Mucosa of descending colon (tissue), 3 donors: ENCODE measurements around the gene FBXO41. TPM values are rescaled to one million over a fixed set of nuclear protein-coding genes. Genes with fewer than 3 reads are reported as not detected.

Experiments used
- ATAC-seq: fragments of 200-7000 bp; cut with Tn5 transposase; one replicate; pipeline ENCODE4 v1.9.1; 2020; ENCODE audit warnings: mild to moderate bottlenecking, moderate library complexity
- DNase-seq, 3 donors: peaks; one replicate each; pipeline ENCODE4 v3.0.0-alpha.2; 2020
- H3K36me3 ChIP-seq: fragments of 200-600 bp; one replicate; pipeline ENCODE4 v1.8.0; 2021; ENCODE audit warnings: low read depth, mild to moderate bottlenecking
- H3K4me1 ChIP-seq: fragments of 200-600 bp; one replicate; pipeline ENCODE4 v1.8.0; 2021; ENCODE audit warnings: low read depth, mild to moderate bottlenecking
- H3K4me3 ChIP-seq: fragments of 200-600 bp; one replicate; pipeline ENCODE4 v1.8.0; 2021; ENCODE audit warnings: mild to moderate bottlenecking
- H3K9me3 ChIP-seq: fragments of 200-600 bp; one replicate; pipeline ENCODE4 v1.8.0; 2021; ENCODE audit warnings: mild to moderate bottlenecking
- intact Hi-C, 2 donors: fragments of 100-400 bp; cut with DNase I in 1 of 2; cut with micrococcal nuclease in 1 of 2; formaldehyde crosslinking; loops; one replicate each; pipeline versions ENCODE4 v1.11.0 to v1.11.1; 2022; cut with DNase I, micrococcal nuclease
- total RNA-seq, 3 donors: library from RNA; stranded (reverse); fragmentation: NEBNext Ultra II Directional in 2 of 3; extraction: Animal tissue kit (Norgen Biotek cat#: 25700) in 2 of 3; gene quantifications; one replicate each; pipeline versions ENCODE4 v1.2.1 to v1.2.4, GENCODE V29; 2021 to 2023
- TF ChIP-seq, protein P1 (sequence below): fragments of 200-600 bp; IDR thresholded peaks from one replicate; pipeline ENCODE4 v1.8.0; 2022; ENCODE audit warnings: antibody characterized with exemption, mild to moderate bottlenecking
- donor health status: DM: no; HTN: no; CAD: no; lungs with moderate emphysema.
- donor health status: DM: no; HTN: no; CAD: no.
- donor health status: DM: no; HTN: yes; CAD: no.

FBXO41 gene
- total RNA-seq, 3 donors from 2014 or later: 2.0 to 4.8 (median 2.9) TPM

DNA sequence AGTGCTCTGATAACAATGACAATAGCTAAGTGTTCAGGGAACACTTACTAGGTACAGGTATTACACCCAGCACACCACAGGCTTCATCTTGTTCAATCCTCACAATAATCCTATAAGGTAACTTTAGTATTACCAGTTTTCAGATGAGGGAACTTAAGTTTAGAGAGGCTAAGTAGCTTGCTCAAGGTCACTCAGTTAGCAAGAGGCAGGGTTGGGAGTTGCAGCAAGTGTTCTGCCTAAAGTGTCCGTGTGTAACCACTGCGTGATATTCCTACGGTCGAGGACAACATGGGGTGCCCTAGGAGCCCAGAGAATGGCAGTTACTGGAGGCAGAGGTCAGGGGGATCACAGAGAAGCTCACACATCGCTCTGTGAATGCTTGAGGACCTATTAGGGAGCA is 39.3 kb upstream of the FBXO41 start:
- Histone ChIP-seq H3K4me3 (no peak overlapping the region), H3K9me3 (no peaks in the 10 kb centered on the region), H3K4me1 (no peaks in the 10 kb centered on the region), H3K36me3 (no peaks in the 10 kb centered on the region)
- no peak for ATAC-seq
- intact Hi-C loops: no loop called here
- TF ChIP-seq, protein P1, sequence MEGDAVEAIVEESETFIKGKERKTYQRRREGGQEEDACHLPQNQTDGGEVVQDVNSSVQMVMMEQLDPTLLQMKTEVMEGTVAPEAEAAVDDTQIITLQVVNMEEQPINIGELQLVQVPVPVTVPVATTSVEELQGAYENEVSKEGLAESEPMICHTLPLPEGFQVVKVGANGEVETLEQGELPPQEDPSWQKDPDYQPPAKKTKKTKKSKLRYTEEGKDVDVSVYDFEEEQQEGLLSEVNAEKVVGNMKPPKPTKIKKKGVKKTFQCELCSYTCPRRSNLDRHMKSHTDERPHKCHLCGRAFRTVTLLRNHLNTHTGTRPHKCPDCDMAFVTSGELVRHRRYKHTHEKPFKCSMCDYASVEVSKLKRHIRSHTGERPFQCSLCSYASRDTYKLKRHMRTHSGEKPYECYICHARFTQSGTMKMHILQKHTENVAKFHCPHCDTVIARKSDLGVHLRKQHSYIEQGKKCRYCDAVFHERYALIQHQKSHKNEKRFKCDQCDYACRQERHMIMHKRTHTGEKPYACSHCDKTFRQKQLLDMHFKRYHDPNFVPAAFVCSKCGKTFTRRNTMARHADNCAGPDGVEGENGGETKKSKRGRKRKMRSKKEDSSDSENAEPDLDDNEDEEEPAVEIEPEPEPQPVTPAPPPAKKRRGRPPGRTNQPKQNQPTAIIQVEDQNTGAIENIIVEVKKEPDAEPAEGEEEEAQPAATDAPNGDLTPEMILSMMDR: no peak
- no peak for DNase-seq

- H3K9me3 ChIP-seq: no peaks in the 10 kb centered on the region
- no peaks in the 10 kb centered on the region for H3K36me3 ChIP-seq
- intact Hi-C loops: no loop called here
- no peaks in the 10 kb centered on the region for H3K4me1 ChIP-seq
- TF ChIP-seq, protein P1: no peak
- no peak overlapping the region for H3K4me3 ChIP-seq
- no peak for ATAC-seq
- no peak for DNase-seq
Measured at GRCh38 chr2:73314441-73314840, 30.2 kb upstream of the FBXO41 start.

DNA sequence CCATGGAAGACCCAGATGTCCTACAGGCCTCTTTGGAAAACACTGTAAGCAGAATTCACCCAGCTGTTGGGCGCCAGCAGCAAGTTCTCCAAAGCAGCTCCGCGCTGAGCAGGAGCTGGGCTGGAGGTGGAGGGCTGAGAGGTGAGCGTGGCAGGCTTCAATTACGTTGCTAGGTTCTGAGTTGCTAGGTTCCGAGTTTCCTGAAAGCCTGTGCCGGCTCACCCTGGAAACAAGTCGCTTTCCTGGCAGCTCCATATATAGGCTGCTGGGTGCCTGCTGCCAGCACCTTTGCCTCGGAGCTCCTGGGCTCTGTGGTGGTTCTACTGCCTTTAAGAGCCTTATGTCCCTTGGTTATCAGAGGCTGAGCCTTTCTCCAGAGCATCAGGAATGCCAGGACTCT is 23.4 kb upstream of the FBXO41 start:
- DNase-seq (no peak), ATAC-seq (no peak)
- TF ChIP-seq, protein P1: no peak
- H3K9me3 ChIP-seq: no peaks in the 10 kb centered on the region
- H3K4me1 ChIP-seq: no peaks in the 10 kb centered on the region
- intact Hi-C loops: no loop called here
- H3K4me3 ChIP-seq: no peak overlapping the region
- H3K36me3 ChIP-seq: no peaks in the 10 kb centered on the region

GRCh38 chr2:73301636-73302035 is 17.4 kb upstream of the FBXO41 start:
- TF ChIP-seq, protein P1: no peak
- intact Hi-C loops: no loop called here
- DNase-seq (no peak), ATAC-seq (no peak)
- Histone ChIP-seq H3K9me3 (no peaks in the 10 kb centered on the region), H3K4me3 (no peak overlapping the region), H3K36me3 (no peaks in the 10 kb centered on the region), H3K4me1 (no peaks in the 10 kb centered on the region)

- no peak overlapping the region for H3K4me3 ChIP-seq
- no peak for ATAC-seq
Measured at GRCh38 chr2:73300926-73301325, 16.6 kb upstream of the FBXO41 start.

More at GRCh38 chr2:73300926-73301325, 16.6 kb upstream of the FBXO41 start:
- H3K36me3 ChIP-seq: no peaks in the 10 kb centered on the region
- intact Hi-C loops: no loop called here
- TF ChIP-seq, protein P1: no peak
- no peaks in the 10 kb centered on the region for H3K9me3 ChIP-seq
- H3K4me1 ChIP-seq: no peaks in the 10 kb centered on the region
- no peak for DNase-seq
